H9 (cell line): Measurements from ENCODE around the gene FTO. TPM values are rescaled to one million over a fixed set of nuclear protein-coding genes. Genes with fewer than 3 reads are reported as not detected.

Source experiments
- DNase-seq: peaks from one replicate; pipeline ENCODE4 v3.0.0-alpha.2; 2017
- H2AFZ ChIP-seq: one replicate; pipeline ENCODE4 v1.6.1; 2013; ENCODE audit warnings: mild to moderate bottlenecking, low read length, control low read depth, moderate library complexity
- H2AK5ac ChIP-seq: 2 replicates; pipeline ENCODE4 v1.6.1; 2013; ENCODE audit warnings: low read length, control low read depth, mixed read lengths; ENCODE audit not compliant: insufficient read length
- H2BK120ac ChIP-seq: one replicate; pipeline ENCODE4 v1.6.1; 2013; ENCODE audit warnings: low read depth, mild to moderate bottlenecking, low read length, control low read depth, inconsistent platforms; ENCODE audit not compliant: poor library complexity, severe bottlenecking
- H2BK12ac ChIP-seq: 2 replicates; pipeline ENCODE4 v1.6.1; 2013; ENCODE audit warnings: low read length, control low read depth, mixed read lengths, low read depth; ENCODE audit not compliant: insufficient read length
- H2BK15ac ChIP-seq: 2 replicates; pipeline ENCODE4 v1.6.1; 2013; ENCODE audit warnings: low read depth, low read length, control low read depth
- H2BK20ac ChIP-seq: one replicate; pipeline ENCODE4 v1.6.1; 2013; ENCODE audit warnings: low read depth, mild to moderate bottlenecking, low read length, control low read depth, inconsistent platforms; ENCODE audit not compliant: poor library complexity, severe bottlenecking
- H2BK5ac ChIP-seq: 2 replicates; pipeline ENCODE4 v1.6.1; 2013; ENCODE audit warnings: low read length, control low read depth, mixed read lengths; ENCODE audit not compliant: insufficient read length
- H3K14ac ChIP-seq: 2 replicates; pipeline ENCODE4 v1.6.1; 2013; ENCODE audit warnings: low read length, control low read depth; ENCODE audit not compliant: insufficient read depth
- H3K18ac ChIP-seq: 2 replicates; pipeline ENCODE4 v1.6.1; 2013; ENCODE audit warnings: low read depth, mild to moderate bottlenecking, mixed read lengths, low read length, control low read depth; ENCODE audit not compliant: insufficient read length
- H3K23ac ChIP-seq: 2 replicates; pipeline ENCODE4 v1.6.1; 2013; ENCODE audit warnings: low read length, control low read depth, mixed read lengths, low read depth; ENCODE audit not compliant: insufficient read length
- H3K23me2 ChIP-seq: 2 replicates; pipeline ENCODE4 v1.6.1; 2013; ENCODE audit warnings: low read depth, mild to moderate bottlenecking, mixed read lengths, low read length, control low read depth; ENCODE audit not compliant: insufficient read length, poor library complexity, severe bottlenecking
- H3K27ac ChIP-seq: 2 replicates; pipeline ENCODE4 v1.5.1; 2013; ENCODE audit warnings: low read length, control low read depth, mixed read lengths, low read depth; ENCODE audit not compliant: insufficient read length
- H3K27me3 ChIP-seq: 2 replicates; pipeline ENCODE4 v1.6.1; 2013; ENCODE audit warnings: low read length, control low read depth, inconsistent platforms; ENCODE audit not compliant: insufficient read depth
- H3K4ac ChIP-seq: 2 replicates; pipeline ENCODE4 v1.6.1; 2013; ENCODE audit warnings: low read depth, mild to moderate bottlenecking, control low read depth, inconsistent platforms, low read length, moderate library complexity
- H3K4me1 ChIP-seq: 2 replicates; pipeline ENCODE4 v1.6.1; 2013; ENCODE audit warnings: low read length, control low read depth, inconsistent platforms; ENCODE audit not compliant: insufficient read depth
- H3K4me2 ChIP-seq: 2 replicates; pipeline ENCODE4 v1.6.1; 2013; ENCODE audit warnings: low read length, control low read depth, mixed read lengths; ENCODE audit not compliant: insufficient read length, insufficient read depth
- H3K56ac ChIP-seq: 2 replicates; pipeline ENCODE4 v1.6.1; 2013; ENCODE audit warnings: low read depth, mild to moderate bottlenecking, mixed read lengths, low read length, control low read depth; ENCODE audit not compliant: insufficient read length
- H3K79me1 ChIP-seq: 2 replicates; pipeline ENCODE4 v1.6.1; 2013; ENCODE audit warnings: low read depth, mild to moderate bottlenecking, moderate library complexity, low read length, control low read depth, inconsistent platforms; ENCODE audit not compliant: insufficient read depth, poor library complexity, severe bottlenecking
- H3K79me2 ChIP-seq: 2 replicates; pipeline ENCODE4 v1.6.1; 2013; ENCODE audit warnings: low read length, control low read depth, inconsistent platforms; ENCODE audit not compliant: insufficient read depth
- H3K9ac ChIP-seq: 2 replicates; pipeline ENCODE4 v1.6.1; 2013; ENCODE audit warnings: low read length, control low read depth, mixed read lengths; ENCODE audit not compliant: insufficient read length; ENCODE audit errors: extremely low read depth
- H3K9me3 ChIP-seq: one replicate; pipeline ENCODE4 v1.6.1; 2013; ENCODE audit warnings: low read depth, low read length, inconsistent platforms; ENCODE audit not compliant: control insufficient read depth
- H3T11ph ChIP-seq: one replicate; pipeline ENCODE4 v1.6.1; 2013; ENCODE audit warnings: mild to moderate bottlenecking, low read length, control low read depth, inconsistent platforms
- H4K20me1 ChIP-seq: one replicate; pipeline ENCODE4 v1.6.1; 2013; ENCODE audit not compliant: control insufficient read depth, insufficient read length, insufficient read depth
- H4K5ac ChIP-seq: 2 replicates; pipeline ENCODE4 v1.6.1; 2013; ENCODE audit warnings: low read depth, mild to moderate bottlenecking, mixed read lengths, low read length, control low read depth; ENCODE audit not compliant: insufficient read length
- H4K8ac ChIP-seq: replicated peaks from 2 replicates; pipeline ENCODE4 v1.6.1; 2013; ENCODE audit warnings: low read length, control low read depth, mixed read lengths, low read depth; ENCODE audit not compliant: insufficient read length
- H4K91ac ChIP-seq: 2 replicates; pipeline ENCODE4 v1.6.1; 2013; ENCODE audit warnings: low read depth, mild to moderate bottlenecking, moderate library complexity, mixed read lengths, low read length, control low read depth; ENCODE audit not compliant: insufficient read length
- H3K27ac Mint-ChIP-seq, 3 experiments: 2 replicates in 2 of 3; 3 replicates in 1 of 3; pipeline ENCODE4 v1.8.0; 2020 to 2021; ENCODE audit warnings: mixed read lengths in 3 of 3, mild to moderate bottlenecking in 1 of 3, moderate library complexity in 1 of 3
- H3K27me3 Mint-ChIP-seq: 2 replicates; pipeline ENCODE4 v1.8.0; 2021; ENCODE audit warnings: low read depth, mild to moderate bottlenecking, moderate library complexity, mixed read lengths
- H3K36me3 Mint-ChIP-seq, 3 experiments: 2 replicates in 2 of 3; 3 replicates in 1 of 3; pipeline ENCODE4 v1.8.0; 2020 to 2021; ENCODE audit warnings: low read depth in 3 of 3, mixed read lengths in 3 of 3; ENCODE audit not compliant: insufficient read depth in 1 of 3
- H3K4me1 Mint-ChIP-seq, 2 experiments: 2 replicates each; pipeline ENCODE4 v1.8.0; 2020; ENCODE audit warnings: mixed read lengths in 2 of 2
- H3K4me3 Mint-ChIP-seq, 2 experiments: 2 replicates in 1 of 2; 3 replicates in 1 of 2; pipeline ENCODE4 v1.8.0; 2020 to 2021; ENCODE audit warnings: mild to moderate bottlenecking in 2 of 2, mixed read lengths in 2 of 2, moderate library complexity in 1 of 2
- H3K9me3 Mint-ChIP-seq, 2 experiments: 2 replicates in 1 of 2; 3 replicates in 1 of 2; pipeline ENCODE4 v1.8.0; 2020; ENCODE audit warnings: mild to moderate bottlenecking in 2 of 2, mixed read lengths in 2 of 2, moderate library complexity in 1 of 2
- CTCF ChIP-seq: fragments of 200-600 bp; sonication (generic); conservative IDR thresholded peaks from 3 replicates; pipeline ENCODE4 v1.8.0; 2021; ENCODE audit warnings: antibody characterized with exemption, mild to moderate bottlenecking
- WGBS: extraction: QIAGEN DNeasy Blood & Tissue Kit; methylation state at CpG from one replicate; pipeline ENCODE4 v1.1.7; 2013; ENCODE audit warnings: missing lambda C conversion rate, low lambda C conversion rate, mixed read lengths; ENCODE audit not compliant: insufficient read length; ENCODE audit errors: extremely low coverage; 5-methylcytosine and 5-hydroxymethylcytosine counted together
- total RNA-seq: library from RNA; stranded (reverse); gene quantifications from 2 replicates; pipeline ENCODE4 v1.2.1, GENCODE V29; 2021

Gene FTO
- total RNA-seq, 1 experiment from 2014 or later = 67.9 TPM

DNA sequence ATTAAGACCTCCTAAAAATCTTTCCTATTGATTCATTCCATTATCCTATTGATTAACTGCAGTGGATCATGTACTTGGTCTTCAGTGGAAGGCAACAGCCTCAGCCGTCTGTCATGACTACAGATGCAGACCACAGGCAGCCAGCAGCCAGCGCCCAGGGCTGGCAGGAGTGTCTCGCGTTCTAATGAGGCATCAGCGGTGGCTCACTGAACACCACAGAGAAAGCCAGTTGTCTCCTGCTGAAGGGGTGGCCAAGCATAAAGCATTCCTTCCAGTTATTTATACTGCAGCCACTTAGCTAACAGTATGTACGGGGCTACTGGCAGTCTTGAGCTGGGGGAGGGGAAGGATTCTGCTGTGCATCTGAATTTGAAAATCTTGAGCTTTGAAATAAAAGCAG, 368.3 kb downstream of the FTO start:
- Histone ChIP-seq H4K20me1 (no peaks in the 10 kb centered on the region), H2AK5ac (no peak overlapping the region), H2BK5ac (no peak overlapping the region), H2AFZ (no peak overlapping the region), H3K56ac (no peak overlapping the region), H3K27me3 (no peaks in the 10 kb centered on the region), H3K4ac (no peak overlapping the region), H3K79me1 (no peaks in the 10 kb centered on the region), H3K9ac (no peak overlapping the region), H3K4me2 (no peak overlapping the region), H3T11ph (no peak overlapping the region), H2BK120ac (no peak overlapping the region), H3K14ac (no peak overlapping the region; the same call in 1 of the 2 replicates), H2BK15ac (no peak overlapping the region), H3K4me1 (no peaks in the 10 kb centered on the region; the same call in 1 of the 2 replicates), H3K79me2 (no peaks in the 10 kb centered on the region), H4K8ac (no peak overlapping the region), H4K5ac (no peak overlapping the region), H2BK12ac (no peak overlapping the region), H2BK20ac (no peak overlapping the region), H3K18ac (no peak overlapping the region), H3K27ac (no peak overlapping the region), H3K9me3 (no peaks in the 10 kb centered on the region), H4K91ac (no peak overlapping the region), H3K23ac (no peak overlapping the region), H3K23me2 (no peaks in the 10 kb centered on the region)
- no peaks in the 10 kb centered on the region for H3K27me3 Mint-ChIP-seq
- no peak overlapping the region for H3K4me3 Mint-ChIP-seq
- H3K9me3 Mint-ChIP-seq = no peaks in the 10 kb centered on the region
- H3K4me1 Mint-ChIP-seq = peaks cover 22 to 38% of the 10 kb centered on the region in 2 experiments
- DNase-seq = no peak
- peaks cover 0 to 2% (median 0%) of the 10 kb centered on the region in 3 experiments; a peak in 1 of 7 replicates for H3K36me3 Mint-ChIP-seq
- TF ChIP-seq CTCF = no peak
- WGBS = no CpG with 5 or more reads among the region's 6 CpGs
- H3K27ac Mint-ChIP-seq = peak overlapping the region in 1 of 3 experiments; percentile 25; a peak in 2 of 7 replicates
